A204.1 (cell line): ENCODE results near the gene GDF10.

Source experiments
- FAIRE-seq: peaks from 2 replicates; lab custom pipeline; 2012; peaks lifted over from hg19 to GRCh38; lab: Jason Lieb, UNC

Gene GDF10

DNA sequence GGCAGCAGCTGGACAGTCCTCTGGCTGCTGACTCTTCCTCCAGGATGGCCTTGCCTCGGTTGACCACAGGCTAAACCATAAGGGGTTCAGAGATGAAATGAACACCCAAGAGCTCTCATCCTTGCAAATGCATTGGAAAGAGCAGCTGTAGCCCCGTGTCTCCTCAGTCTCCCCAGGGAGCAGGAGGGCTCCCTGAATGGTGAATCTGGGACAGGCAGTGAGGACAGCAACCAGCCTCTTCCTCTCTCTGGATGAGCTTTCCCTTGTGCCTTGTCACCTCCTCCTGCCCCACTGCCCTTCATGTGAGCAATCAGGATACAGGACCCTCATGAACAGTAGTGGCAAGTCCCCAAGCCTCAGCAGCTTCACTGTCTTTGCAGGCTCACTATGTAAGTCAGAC lies 23.9 kb upstream of the GDF10 start:
- FAIRE-seq = no peak

GRCh38 chr10:47276576-47277351 lies 23.2 kb upstream of the GDF10 start:
- FAIRE-seq = no peak

DNA sequence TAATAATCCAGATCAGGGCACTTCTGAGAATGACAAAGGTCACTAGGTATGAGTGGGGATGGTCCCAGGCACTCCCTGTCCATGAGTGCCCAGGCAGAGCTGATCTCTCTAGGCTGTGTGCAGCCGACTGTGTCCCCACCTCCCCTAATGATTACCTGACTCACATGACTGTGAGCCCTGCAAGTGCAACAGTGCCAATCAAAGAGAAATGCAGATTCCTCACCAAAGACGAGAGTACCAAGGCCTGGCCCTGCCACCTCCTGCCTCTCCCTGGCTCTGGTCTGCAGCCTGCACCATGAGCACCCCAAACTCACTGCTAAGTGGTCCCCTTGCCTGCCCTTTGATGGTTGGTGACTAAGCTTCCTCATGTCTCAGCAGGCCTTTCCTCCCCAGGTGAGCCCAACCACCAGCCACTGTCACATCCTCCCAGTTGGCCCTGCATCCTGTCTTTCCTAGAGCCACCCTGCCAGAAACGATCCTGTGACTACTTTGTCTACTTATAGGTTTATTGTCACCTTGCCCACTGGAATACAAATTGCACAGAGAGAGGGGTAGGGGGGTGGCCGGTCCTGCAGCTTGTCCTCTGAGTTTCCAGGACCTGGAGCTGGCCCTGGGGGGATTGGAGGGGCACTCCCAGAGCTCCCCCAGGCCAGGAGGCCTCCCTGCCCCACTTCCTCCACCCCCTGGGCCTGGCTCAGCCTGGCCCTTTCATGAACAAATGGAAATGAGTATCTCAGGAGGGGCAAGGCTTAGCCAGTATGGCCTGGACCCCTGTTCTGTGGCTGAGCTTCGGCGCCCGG lies 22.4 kb upstream of the GDF10 start:
- no peak for FAIRE-seq

DNA sequence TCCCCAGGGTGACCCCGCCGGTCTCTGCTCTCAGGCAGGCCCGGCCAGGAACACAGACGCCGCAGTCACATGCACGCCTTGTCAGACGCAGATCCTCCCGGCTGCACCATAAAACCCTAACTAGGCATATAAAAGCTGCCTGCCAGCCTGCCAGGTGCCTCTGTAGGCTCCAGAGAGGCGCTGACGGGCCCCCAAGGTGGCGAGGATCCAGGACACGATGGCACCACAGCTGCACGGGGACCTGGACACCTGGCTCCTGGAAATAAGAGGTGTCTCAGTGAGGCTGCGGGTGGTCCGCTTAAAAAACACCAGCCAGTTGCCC lies 21.9 kb upstream of the GDF10 start:
- no peak for FAIRE-seq

DNA sequence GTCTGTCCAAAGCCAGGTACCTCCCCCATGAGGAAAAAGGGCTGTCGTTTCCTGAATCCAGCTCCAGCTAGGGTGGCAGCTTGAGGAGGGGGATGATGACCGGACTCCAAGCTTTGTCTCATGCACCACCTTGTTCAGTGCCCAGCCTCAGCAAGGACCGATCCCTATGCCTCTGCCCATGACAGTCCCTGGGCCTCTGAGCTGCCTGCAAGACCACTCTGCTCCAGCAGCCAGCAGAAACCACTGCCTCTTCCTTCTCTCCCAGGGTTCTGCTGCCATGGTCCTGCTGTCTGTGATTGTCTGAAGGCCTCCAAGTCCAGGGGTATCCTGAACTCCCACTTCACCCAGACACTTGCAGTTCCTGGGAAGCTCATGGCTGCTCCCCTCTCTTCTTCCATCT lies 21.3 kb upstream of the GDF10 start:
- FAIRE-seq = no peak

GRCh38 chr10:47279276-47279675 lies 20.7 kb upstream of the GDF10 start:
- FAIRE-seq = no peak

- no peak for FAIRE-seq
These were observed 17.9 kb upstream of the GDF10 start for GRCh38 chr10:47282005-47282656.

- FAIRE-seq = no peak
These were observed 17.4 kb upstream of the GDF10 start for GRCh38 chr10:47282657-47283018.

DNA sequence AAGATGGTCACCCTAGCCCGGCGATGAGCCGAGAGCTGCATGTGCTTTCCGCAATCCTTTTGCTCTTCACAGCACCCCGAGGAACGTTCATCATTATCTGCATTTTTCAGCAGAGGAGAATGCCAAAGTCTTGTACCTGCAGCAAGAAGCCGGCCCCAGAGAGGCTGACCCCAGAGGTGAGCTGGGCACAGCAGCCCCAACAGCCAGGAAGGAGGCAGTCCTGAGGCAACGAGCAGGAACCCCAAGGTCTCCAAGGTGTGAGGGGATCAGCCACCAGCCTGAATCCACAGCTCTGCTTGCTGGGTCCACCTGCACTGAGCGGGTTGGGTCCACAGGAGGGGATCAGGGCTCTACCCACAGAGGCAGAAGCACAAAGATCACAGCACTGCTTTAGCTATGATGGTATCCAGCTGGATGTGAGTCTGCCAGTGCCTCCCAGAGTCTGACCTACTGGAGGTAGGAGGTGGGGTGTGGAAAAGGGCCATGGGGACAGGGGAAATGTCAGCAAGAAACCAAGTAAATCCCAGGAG lies 16.8 kb upstream of the GDF10 start:
- no peak for FAIRE-seq

- no peak for FAIRE-seq
These were observed 16.1 kb upstream of the GDF10 start for GRCh38 chr10:47283848-47284247.

DNA sequence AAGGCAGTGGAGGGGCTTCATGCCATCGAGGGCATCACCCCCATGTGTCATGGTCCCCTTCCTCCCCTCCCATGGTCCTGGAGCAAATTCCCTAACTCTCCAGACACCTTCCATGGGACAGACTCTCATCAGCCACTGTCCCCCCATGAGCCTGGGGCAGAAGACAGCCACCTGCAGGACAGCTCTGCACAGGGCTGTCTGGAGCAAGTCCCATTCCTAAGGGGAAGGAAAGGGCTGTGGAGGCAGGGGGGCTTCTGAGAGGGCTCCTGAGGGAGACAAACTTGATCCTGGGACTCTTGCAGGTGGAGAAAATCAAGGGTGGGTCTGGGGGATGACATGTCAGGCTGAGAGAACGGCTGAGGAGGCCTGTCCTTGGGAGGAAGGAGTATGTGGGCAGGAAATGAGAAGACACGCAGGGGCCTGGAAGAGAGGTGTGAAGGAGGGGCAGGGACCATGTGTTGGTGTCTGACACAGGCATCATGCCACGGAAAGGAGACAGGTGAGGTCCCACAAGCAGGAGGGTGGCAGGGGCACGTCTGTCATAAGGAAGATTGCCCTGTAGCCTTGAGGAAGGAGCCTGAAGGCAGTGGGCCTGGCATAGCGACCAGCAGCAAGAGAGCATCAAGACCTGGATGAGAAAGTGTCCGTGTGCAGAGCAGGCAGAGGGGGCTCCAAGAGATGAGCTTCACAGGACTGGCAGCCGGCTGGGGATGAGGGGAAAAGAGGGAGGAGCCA lies 14.4 kb upstream of the GDF10 start:
- FAIRE-seq = no peak

DNA sequence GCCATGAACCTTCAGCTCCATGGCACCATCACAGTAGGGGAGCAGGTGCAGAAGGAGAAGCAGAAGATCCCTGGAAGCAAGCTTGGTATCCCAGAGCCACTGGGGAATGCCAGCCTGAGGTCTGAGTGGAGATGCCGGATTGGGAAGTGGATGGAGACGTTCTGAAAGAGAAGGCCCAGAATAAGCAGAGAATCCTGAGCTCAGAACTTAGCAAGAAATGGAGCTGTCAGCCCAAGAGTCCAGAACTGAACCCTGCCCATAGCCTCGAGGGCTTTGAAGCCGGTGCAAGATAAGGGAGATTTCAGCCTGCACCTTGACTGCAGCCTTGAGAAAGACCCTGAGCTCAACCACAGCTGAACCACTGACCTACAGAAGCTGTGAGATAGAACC lies 13.9 kb upstream of the GDF10 start:
- FAIRE-seq = no peak

DNA sequence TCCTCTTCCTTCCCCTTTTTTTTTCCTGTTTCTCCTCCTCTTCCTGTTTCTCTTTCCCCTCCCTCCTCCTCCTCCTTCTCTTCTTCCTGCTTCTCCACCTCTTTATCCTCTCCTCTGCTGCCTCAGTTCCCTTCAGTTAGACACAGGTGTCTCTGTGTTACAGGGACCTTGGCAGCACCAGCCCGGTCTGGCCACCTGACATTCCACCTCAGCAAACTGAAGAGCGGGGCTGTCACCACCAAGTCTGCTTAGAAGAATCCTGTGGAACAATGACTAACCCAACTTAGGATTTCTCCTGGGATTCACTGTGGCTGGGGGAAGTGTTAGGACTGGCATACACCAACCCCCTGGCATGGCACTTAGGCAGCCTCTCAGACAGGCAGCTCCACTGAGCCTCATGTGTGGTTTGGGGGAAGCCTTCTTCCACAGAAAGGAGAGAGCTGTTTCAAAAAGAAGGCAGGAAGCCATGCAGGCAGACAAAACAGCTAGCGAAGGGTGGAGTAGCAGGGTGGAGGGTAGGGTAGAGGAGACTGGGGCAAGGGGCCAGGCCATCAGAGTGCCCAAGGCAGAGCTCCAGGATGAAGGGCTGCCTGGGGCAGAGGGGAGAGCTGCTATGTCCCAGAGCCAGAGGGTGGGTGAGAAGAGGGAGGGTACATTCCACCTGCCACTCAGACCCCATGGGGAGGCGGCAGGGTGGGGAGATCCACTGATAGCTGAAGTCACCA lies 13.2 kb upstream of the GDF10 start:
- FAIRE-seq = no peak

DNA sequence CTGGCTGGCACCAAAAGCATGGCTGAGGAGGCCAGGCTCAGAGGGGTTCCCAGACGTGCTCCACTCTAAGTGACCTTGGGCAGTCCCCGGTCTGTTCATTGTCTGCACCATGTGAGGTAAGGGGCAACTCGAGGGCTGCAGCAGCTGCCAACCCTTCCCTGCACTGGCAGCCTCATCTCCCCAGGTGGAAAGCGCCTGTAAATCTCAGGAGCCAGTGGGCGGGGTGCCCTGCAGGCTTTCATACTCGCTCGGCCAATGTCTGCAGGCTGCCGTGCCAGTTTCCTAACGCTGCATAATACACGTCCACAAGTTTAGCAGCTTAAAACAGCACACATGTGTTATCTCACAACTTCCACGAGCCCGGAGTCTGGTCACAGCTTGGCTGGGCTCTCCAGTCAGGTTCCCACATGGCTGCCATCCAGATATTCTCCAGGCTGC lies 12.6 kb upstream of the GDF10 start:
- no peak for FAIRE-seq

GRCh38 chr10:47287805-47288204 lies 12.2 kb upstream of the GDF10 start:
- FAIRE-seq = no peak

- FAIRE-seq = no peak
These were observed 11.8 kb upstream of the GDF10 start for GRCh38 chr10:47288236-47288635.

DNA sequence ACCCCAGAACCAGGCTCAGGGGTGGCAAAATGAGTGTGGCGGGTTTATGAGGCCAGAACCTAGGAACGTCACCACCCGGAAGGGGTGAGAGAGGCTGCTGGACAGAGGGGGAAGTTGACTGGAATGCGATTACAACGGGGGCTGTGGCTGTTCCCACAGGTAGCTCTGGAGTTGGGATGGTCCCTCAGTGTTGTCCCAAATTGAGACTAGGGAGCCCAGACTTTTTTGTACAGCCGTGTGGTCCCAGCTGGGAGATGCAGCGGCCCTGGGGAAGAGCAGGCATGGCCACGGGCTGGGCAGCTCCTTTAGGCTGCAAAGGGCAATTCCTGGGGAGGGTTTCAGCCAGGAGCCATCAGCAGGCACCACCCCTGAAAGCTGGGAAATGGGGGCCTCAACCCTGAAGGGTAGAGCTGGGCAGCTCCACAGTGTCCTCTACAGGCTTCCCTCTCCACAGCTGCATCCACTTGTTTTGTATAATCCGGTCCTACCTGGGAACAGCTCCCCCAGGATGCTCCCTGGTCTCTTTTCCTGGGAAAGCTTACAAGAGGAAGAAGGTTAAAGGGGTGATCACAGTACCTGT lies 11.0 kb upstream of the GDF10 start:
- FAIRE-seq = no peak

- no peak for FAIRE-seq
These were observed 10.1 kb upstream of the GDF10 start for GRCh38 chr10:47289921-47290320.

GRCh38 chr10:47290338-47290737 lies 9.7 kb upstream of the GDF10 start:
- FAIRE-seq = no peak

DNA sequence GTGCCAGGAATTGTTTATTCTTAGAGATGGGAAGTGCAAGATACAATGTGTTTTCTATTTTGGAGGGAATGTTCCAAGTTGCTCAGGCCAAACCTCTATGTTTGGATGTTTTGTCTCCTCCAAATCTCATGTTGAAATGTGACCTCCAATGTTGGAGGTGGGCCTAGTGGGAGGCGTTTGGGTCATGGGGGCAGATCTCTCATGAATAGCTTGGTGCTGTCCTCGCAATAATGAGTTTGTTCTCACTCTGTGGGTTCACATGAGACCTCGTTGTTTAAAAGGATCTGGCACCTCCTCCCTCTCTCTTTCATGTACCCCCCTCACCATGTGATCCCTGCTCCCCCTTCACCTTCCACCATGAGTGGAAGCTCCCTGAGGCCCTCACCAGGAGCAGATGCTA lies 8.3 kb upstream of the GDF10 start:
- no peak for FAIRE-seq

- FAIRE-seq = no peak
These were observed 5.9 kb upstream of the GDF10 start for GRCh38 chr10:47294057-47294456.
